ENCODE data around the gene LAMTOR3.

LAMTOR3 gene

GRCh38 chr4:99828477-99828876, 65.8 kb downstream of the LAMTOR3 start:
- no peak for DNase-seq
